GM10266 (cell line): ENCODE results near the gene MAK.
"Not testable (repeated sequence)": the region's sequence is repeated elsewhere in the genome, so short reads cannot be mapped to it uniquely, and the experiment has no call there.

Experiments used
- DNase-seq: peaks from one replicate; pipeline ENCODE4 v3.0.0; 2012; ENCODE audit errors: extremely low spot score
- CTCF ChIP-seq: IDR thresholded peaks from 2 replicates; pipeline ENCODE4 v1.5.1; 2012; ENCODE audit warnings: mild to moderate bottlenecking, low read depth; ENCODE audit not compliant: control insufficient read depth, insufficient read depth; ENCODE audit errors: missing control alignments

MAK gene

GRCh38 chr6:10771371-10771894, 66.9 kb downstream of the MAK start:
- TF ChIP-seq CTCF, result no peak
- no peak for DNase-seq

GRCh38 chr6:10769419-10769818, 68.9 kb downstream of the MAK start:
- TF ChIP-seq CTCF, result no peak
- no peak for DNase-seq

GRCh38 chr6:10763006-10763405, 75.3 kb downstream of the MAK start:
- no peak for TF ChIP-seq CTCF
- no peak for DNase-seq

GRCh38 chr6:10759884-10760329, 78.4 kb downstream of the MAK start:
- TF ChIP-seq CTCF, result no peak
- no peak for DNase-seq

GRCh38 chr6:10759312-10759839, 79.0 kb downstream of the MAK start:
- no peak for DNase-seq
- peak; percentile 37 for TF ChIP-seq CTCF

- DNase-seq, result no peak
- TF ChIP-seq CTCF, result no peak
Observed at GRCh38 chr6:10756085-10756484, 82.3 kb downstream of the MAK start.

- not testable (repeated sequence) for DNase-seq
Observed at GRCh38 chr6:10751757-10752156, 86.6 kb downstream of the MAK start.

- DNase-seq, result not testable (repeated sequence)
Observed at GRCh38 chr6:10750568-10750967, 87.8 kb downstream of the MAK start.
